Activated CD4-positive, alpha-beta memory T cell treated with anti-CD3 and anti-CD28 coated beads, Interleukin-2, amount 10 ng/mL, durations not matched to agents 7 days and 5 days (primary cell): ENCODE results near the gene ATP6V0E2. TPM values are rescaled to one million over a fixed set of nuclear protein-coding genes. Genes with fewer than 3 reads are reported as not detected.

Experiments
- CTCF ChIA-PET: fragments of 350-600 bp; sonication (Branson Sonifier 250); formaldehyde crosslinking; loops from one replicate; lab custom pipeline; 2021; ENCODE audit warnings: antibody characterized with exemption, inconsistent platforms; lab: Charles Lee
- POLR2A ChIA-PET: fragments of 350-600 bp; sonication (Branson Sonifier 250); formaldehyde crosslinking; loops from one replicate; lab custom pipeline; 2021; ENCODE audit warnings: antibody characterized with exemption; lab: Charles Lee
- DNase-seq: peaks from one replicate; pipeline ENCODE4 v3.0.0-alpha.2; 2020
- H3K27ac Mint-ChIP-seq: one replicate; pipeline ENCODE4 v1.8.0; 2021; ENCODE audit warnings: mild to moderate bottlenecking, mixed read lengths
- H3K27me3 Mint-ChIP-seq: one replicate; pipeline ENCODE4 v1.8.0; 2021; ENCODE audit warnings: mixed read lengths
- H3K36me3 Mint-ChIP-seq: one replicate; pipeline ENCODE4 v1.8.0; 2021; ENCODE audit warnings: low read depth, mixed read lengths
- H3K4me1 Mint-ChIP-seq: one replicate; pipeline ENCODE4 v1.8.0; 2021; ENCODE audit warnings: mixed read lengths
- H3K4me3 Mint-ChIP-seq: one replicate; pipeline ENCODE4 v1.8.0; 2021; ENCODE audit warnings: mild to moderate bottlenecking, mixed read lengths
- H3K9me3 Mint-ChIP-seq: one replicate; pipeline ENCODE4 v1.8.0; 2021; ENCODE audit warnings: mixed read lengths
- total RNA-seq, 2 experiments: library from RNA; stranded (reverse); gene quantifications; one replicate each; pipeline ENCODE4 v1.2.3, GENCODE V29; 2021

Gene ATP6V0E2
- total RNA-seq, 2 experiments from 2014 or later = 48.8 to 52.3 TPM

DNA sequence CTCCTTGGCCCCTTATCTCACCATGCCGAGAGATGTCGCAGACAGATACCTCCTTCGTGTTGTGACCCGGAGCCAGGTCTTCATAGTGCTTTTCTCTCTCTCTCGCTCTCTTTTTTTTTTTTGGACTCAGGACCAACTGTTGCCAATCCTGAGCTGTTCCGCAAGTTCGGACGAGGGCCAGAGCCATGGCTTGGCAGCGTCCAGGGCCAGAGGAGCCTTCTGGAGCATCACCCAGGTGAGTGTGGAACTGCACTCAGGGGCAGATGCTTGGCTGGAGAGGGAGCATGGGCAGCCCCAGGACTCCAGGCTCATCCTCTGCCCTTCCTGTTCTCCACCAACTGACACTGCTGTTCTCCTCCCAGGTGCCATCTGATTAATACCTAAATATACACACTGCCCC lies 27.7 kb upstream of the ATP6V0E2 start:
- H3K27ac Mint-ChIP-seq = no peak overlapping the region
- ChIA-PET POLR2A (interaction anchor here (1.4 kb wide), 1 partner anchor 7 kb away, joined by 3 read pairs; no protein-coding TSS in a partner anchor), CTCF (no interaction called here)
- peaks cover 11% of the 10 kb centered on the region for H3K36me3 Mint-ChIP-seq
- no peaks in the 10 kb centered on the region for H3K9me3 Mint-ChIP-seq
- H3K4me1 Mint-ChIP-seq = peaks cover 2% of the 10 kb centered on the region
- H3K27me3 Mint-ChIP-seq = no peaks in the 10 kb centered on the region
- H3K4me3 Mint-ChIP-seq = no peak overlapping the region
- DNase-seq = no peak

DNA sequence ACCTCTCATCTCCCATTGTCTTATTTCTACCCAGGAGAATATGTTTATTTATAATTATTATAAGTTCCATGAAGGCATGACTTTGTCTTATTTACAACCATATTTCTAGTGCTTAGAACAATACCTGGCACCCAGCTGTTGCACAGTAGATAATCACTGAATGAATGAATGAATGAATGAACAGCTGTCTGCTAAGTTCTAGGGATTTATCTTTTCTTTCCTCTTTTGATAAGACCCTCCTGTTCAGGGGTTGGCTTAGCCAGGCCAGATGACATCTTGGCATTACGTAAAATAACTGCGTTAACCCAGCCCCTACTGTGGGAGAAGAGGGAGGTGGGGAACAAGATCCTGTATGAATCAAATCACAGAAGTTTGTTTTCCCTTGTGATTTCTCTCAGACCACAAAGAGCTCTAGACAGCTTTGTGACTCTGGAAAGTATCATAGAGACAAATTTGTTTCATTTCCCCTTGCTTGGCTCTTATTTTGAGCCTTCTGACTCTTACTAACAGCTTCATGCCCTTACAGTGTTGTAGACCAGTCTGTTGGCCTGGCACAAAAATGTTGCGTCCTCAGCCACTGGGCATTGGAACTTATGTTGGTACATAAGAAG lies 27.2 kb upstream of the ATP6V0E2 start:
- ChIA-PET CTCF (interaction anchor here (0.9 kb wide), 1 partner anchor 15 kb away, joined by 3 read pairs; no protein-coding TSS in a partner anchor), POLR2A (interaction anchor here (0.9 to 1.4 kb wide), 2 partner anchors 8 to 19 kb away, joined by 3 read pairs; no protein-coding TSS in a partner anchor)
- H3K9me3 Mint-ChIP-seq = no peaks in the 10 kb centered on the region
- H3K4me1 Mint-ChIP-seq = peaks cover 2% of the 10 kb centered on the region
- no peak for DNase-seq
- H3K36me3 Mint-ChIP-seq = peaks cover 11% of the 10 kb centered on the region
- H3K4me3 Mint-ChIP-seq = no peak overlapping the region
- H3K27me3 Mint-ChIP-seq = no peaks in the 10 kb centered on the region
- H3K27ac Mint-ChIP-seq = no peak overlapping the region

DNA sequence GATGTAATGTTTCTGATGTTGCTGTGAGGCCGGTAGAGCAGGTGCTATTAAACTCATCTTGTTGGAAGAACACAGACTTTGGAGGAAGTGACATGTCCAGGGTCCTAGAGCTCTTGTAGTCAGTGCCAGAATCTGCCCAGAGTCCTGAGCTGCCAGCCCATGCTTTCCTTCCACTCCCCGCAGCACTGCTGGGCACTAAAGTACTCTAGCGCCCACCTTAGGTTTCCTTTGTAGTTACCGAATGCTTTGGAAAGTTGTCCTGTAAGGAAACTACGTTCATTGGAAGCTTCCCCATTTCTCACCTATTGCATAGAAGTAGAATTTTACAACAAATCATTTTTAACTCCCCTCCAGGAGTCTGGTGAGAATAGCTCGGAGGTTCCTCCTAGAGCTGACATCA lies 24.6 kb upstream of the ATP6V0E2 start:
- H3K27me3 Mint-ChIP-seq = no peaks in the 10 kb centered on the region
- peaks cover 2% of the 10 kb centered on the region for H3K4me1 Mint-ChIP-seq
- ChIA-PET CTCF (interaction anchor here (1.1 to 1.9 kb wide), 4 partner anchors 10 to 34 kb away, joined by 3 to 8 read pairs (median 4); partner anchors contain the start of gene ZNF862), POLR2A (interaction anchor here (0.6 to 2.5 kb wide), 4 partner anchors 10 to 1162 kb away, joined by 3 to 10 read pairs (median 8); no protein-coding TSS in a partner anchor)
- peaks cover 18% of the 10 kb centered on the region for H3K36me3 Mint-ChIP-seq
- H3K9me3 Mint-ChIP-seq = no peaks in the 10 kb centered on the region
- no peak overlapping the region for H3K27ac Mint-ChIP-seq
- DNase-seq = no peak
- no peak overlapping the region for H3K4me3 Mint-ChIP-seq

DNA sequence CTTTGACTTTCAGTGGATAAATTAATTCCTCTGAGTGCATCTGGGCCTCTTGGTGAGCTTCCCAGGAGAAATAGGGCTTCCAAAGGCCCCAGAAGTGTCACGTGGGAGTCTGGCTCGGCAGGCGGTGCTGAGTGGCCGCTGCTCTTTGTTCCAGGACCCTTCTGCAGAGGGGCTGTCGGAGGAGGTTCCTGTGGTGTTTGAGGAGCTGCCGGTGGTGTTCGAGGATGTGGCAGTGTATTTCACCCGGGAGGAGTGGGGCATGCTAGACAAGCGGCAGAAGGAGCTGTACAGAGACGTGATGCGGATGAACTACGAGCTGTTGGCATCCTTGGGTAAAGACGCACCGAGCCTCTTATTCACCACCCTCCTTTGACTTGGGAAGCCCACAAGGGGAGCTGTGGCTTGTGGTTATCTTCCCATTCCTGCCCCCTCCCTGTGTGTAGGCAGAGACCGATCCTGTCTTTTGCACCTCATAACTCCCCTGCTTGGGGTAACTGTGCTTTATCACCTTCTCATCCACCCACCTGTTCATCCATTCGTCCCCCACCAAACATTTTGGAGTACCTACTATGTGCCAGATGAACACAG lies 23.7 kb upstream of the ATP6V0E2 start:
- no peak for DNase-seq
- Mint-ChIP-seq H3K27me3 (no peaks in the 10 kb centered on the region), H3K4me3 (no peak overlapping the region), H3K4me1 (peaks cover 11% of the 10 kb centered on the region), H3K27ac (no peak overlapping the region), H3K9me3 (no peaks in the 10 kb centered on the region), H3K36me3 (peaks cover 19% of the 10 kb centered on the region)
- POLR2A ChIA-PET = interaction anchor here (1.5 to 2.5 kb wide), 3 partner anchors 11 to 22 kb away, joined by 8 to 10 read pairs (median 8); no protein-coding TSS in a partner anchor
- CTCF ChIA-PET = interaction anchor here (0.7 to 1.9 kb wide), 3 partner anchors 11 to 12 kb away, joined by 3 to 8 read pairs (median 4); partner anchors contain the start of gene ZNF862

DNA sequence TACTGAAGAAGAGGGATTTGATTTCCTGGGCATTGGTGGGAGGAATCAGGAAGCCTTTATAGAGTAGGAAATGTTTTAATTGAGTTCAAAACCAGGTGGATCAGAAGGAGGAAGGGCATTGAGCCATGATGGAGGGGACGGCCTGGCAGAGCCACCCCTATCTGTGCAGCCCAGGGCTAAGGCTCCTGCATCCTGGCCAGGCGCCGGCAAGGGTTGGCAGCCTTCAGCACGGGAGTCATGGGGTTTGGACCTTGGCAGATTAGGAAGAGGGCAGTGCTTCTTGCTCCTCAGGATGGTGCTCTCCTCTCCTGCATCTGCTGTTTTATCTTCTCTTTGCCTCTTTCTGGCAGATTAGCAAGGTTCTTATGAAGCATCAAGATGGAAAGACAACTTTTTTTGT lies 23.1 kb upstream of the ATP6V0E2 start:
- Mint-ChIP-seq H3K9me3 (no peaks in the 10 kb centered on the region), H3K36me3 (peaks cover 19% of the 10 kb centered on the region), H3K4me3 (no peak overlapping the region), H3K27ac (no peak overlapping the region), H3K4me1 (peaks cover 17% of the 10 kb centered on the region), H3K27me3 (no peaks in the 10 kb centered on the region)
- no peak for DNase-seq
- ChIA-PET POLR2A (interaction anchor here (2.1 to 2.5 kb wide), 2 partner anchors 11 to 15 kb away, joined by 8 read pairs; no protein-coding TSS in a partner anchor), CTCF (interaction anchor here (0.7 kb wide), 1 partner anchor 11 kb away, joined by 3 read pairs; no protein-coding TSS in a partner anchor)

DNA sequence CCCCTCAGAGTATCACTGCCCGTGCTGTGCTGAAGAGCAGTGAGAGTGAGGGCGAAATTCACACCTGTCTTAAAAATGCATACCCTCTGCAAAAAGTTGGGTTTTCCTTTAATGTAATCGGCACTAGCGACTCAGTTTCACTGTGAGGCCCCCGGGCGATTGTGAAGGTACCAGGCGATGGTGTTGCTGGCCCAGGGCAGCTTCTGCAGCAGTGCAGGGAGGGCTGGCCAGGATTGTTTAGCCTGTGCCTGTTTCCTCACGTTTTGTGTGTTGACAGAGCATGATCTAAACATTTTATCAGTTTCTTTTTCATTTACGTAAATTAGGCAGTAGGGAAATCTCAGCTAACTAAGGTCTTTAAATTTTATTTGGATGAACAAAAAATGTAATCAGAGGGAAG lies 22.3 kb upstream of the ATP6V0E2 start:
- no peak overlapping the region for H3K27ac Mint-ChIP-seq
- no peak overlapping the region for H3K4me3 Mint-ChIP-seq
- CTCF ChIA-PET = no interaction called here
- DNase-seq = no peak
- POLR2A ChIA-PET = interaction anchor here (1.4 kb wide), 1 partner anchor 12 kb away, joined by 3 read pairs; no protein-coding TSS in a partner anchor
- peaks cover 24% of the 10 kb centered on the region for H3K4me1 Mint-ChIP-seq
- peaks cover 13% of the 10 kb centered on the region for H3K36me3 Mint-ChIP-seq
- no peaks in the 10 kb centered on the region for H3K9me3 Mint-ChIP-seq
- no peaks in the 10 kb centered on the region for H3K27me3 Mint-ChIP-seq

DNA sequence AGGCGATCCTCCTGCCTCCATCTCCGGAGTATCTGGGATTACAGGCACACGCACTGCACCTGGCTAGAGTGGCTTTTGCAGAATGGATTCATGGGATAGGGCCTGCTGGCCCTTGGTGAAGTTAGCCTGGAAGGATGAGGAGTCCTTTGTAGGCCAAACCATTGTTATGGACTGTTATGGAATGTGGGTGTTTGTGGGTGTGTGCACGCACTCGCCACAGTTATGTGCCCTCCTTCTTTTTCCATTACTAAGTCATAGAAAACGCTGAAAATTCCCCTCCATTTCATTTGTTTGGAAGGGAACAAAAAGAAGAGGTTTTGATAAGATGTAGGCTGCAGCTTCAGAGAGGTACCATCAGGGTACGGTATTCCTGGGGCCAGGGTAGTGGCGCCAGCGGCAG lies 20.6 kb upstream of the ATP6V0E2 start:
- no peak overlapping the region for H3K27ac Mint-ChIP-seq
- no peak overlapping the region for H3K4me3 Mint-ChIP-seq
- POLR2A ChIA-PET = interaction anchor here (2.3 kb wide), 1 partner anchor 13 kb away, joined by 6 read pairs; no protein-coding TSS in a partner anchor
- CTCF ChIA-PET = no interaction called here
- no peaks in the 10 kb centered on the region for H3K9me3 Mint-ChIP-seq
- peaks cover 13% of the 10 kb centered on the region for H3K36me3 Mint-ChIP-seq
- H3K27me3 Mint-ChIP-seq = no peaks in the 10 kb centered on the region
- DNase-seq = no peak
- peaks cover 39% of the 10 kb centered on the region for H3K4me1 Mint-ChIP-seq

DNA sequence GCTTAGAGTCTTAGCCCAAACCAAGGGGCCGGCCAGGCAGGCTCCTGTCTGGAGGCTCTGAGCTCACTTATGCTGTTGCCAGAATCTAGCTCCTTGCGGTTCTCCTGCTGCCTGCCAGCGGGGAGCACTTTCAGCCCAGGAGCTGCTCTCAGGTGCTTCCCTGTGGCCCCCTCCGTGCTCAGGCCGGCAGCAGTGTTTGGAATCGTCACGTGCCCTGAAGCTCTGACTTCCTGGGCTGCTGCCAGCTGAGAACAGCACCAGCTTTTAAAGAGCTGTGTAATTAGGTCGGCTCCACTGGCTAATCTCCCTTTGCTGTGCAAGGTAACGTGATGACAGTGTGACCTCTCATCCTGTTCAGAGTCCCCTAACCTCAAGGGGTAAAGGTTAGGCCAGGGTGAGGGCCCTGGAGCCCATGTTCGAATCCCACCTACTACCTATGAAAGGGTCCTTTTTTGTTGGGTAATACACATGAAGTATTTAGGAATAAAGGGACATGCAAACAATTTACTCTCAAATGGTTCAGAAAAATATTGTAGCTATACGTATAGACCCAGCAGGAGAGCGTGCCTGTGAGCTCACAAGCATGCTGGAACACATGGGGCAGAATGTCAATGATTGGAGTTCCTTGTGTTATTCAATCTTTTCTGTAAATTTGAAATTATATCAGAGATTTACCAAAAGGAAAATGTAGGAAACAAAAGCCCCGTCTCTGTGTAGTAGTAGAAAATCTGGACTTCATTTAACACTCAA lies 19.0 kb upstream of the ATP6V0E2 start:
- no peaks in the 10 kb centered on the region for H3K9me3 Mint-ChIP-seq
- H3K27ac Mint-ChIP-seq = no peak overlapping the region
- H3K27me3 Mint-ChIP-seq = no peaks in the 10 kb centered on the region
- CTCF ChIA-PET = interaction anchor here (1.1 to 1.9 kb wide), 2 partner anchors 15 to 17 kb away, joined by 4 to 5 read pairs; partner anchors contain the start of gene ZNF862
- POLR2A ChIA-PET = interaction anchor here (0.6 to 2.3 kb wide), 4 partner anchors 11 to 16 kb away, joined by 3 to 8 read pairs (median 6); partner anchors contain the start of gene ZNF862
- no peak for DNase-seq
- H3K36me3 Mint-ChIP-seq = peaks cover 13% of the 10 kb centered on the region
- peaks cover 39% of the 10 kb centered on the region for H3K4me1 Mint-ChIP-seq
- H3K4me3 Mint-ChIP-seq = no peak overlapping the region

DNA sequence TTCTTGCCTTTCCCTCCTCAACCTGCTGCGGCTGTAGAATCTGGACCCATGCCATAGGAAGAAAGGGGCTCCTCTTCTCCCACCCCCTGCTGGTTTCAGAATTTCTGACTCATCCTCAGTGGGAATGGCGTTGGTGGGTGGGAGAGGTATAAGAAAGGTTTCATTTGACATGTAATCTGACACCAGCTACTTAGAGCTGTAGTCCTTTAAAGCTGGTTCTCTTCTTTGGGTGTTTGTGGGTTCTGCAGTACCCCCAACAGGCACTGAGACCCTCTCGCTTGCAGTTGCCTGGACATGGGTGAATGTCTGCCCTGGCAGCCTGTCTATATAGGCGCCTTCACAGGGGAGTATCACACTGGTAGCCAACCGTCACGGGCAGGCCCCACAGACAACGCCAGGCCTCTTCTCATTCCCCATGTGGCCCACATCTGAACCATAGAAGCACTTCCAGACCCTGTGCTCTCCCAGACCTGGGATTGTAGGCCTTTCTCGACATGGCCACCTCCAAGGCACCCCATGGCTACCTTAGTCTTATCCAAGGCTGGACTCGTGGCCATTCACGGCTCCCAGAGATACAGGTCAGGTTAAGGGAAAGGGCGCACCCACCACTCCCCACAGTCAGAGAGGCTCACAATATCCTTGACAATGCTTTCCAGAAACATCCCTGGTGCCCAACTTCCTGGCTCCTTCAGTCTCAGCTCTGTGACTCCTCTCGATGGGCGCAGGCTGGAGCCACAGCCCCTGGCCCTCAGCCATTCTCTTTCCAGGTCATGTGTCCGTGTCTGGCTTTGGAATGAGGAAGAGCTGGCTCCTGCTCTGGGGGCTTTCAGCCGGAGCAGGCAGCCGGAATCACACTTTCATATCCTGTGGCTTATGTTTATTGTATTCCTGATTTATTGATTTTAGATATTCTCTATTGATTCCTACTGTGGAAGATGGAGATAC lies 18.1 kb upstream of the ATP6V0E2 start:
- no peaks in the 10 kb centered on the region for H3K9me3 Mint-ChIP-seq
- no peak overlapping the region for H3K4me3 Mint-ChIP-seq
- CTCF ChIA-PET = interaction anchor here (1.1 to 1.9 kb wide), 2 partner anchors 14 to 17 kb away, joined by 4 to 5 read pairs; partner anchors contain the start of gene ZNF862
- no peak overlapping the region for H3K27ac Mint-ChIP-seq
- POLR2A ChIA-PET = interaction anchor here (0.6 to 2.3 kb wide), 4 partner anchors 10 to 17 kb away, joined by 3 to 7 read pairs (median 6); partner anchors contain the start of gene ZNF862
- H3K4me1 Mint-ChIP-seq = peaks cover 39% of the 10 kb centered on the region
- DNase-seq = no peak
- H3K36me3 Mint-ChIP-seq = peaks cover 13% of the 10 kb centered on the region
- no peaks in the 10 kb centered on the region for H3K27me3 Mint-ChIP-seq

DNA sequence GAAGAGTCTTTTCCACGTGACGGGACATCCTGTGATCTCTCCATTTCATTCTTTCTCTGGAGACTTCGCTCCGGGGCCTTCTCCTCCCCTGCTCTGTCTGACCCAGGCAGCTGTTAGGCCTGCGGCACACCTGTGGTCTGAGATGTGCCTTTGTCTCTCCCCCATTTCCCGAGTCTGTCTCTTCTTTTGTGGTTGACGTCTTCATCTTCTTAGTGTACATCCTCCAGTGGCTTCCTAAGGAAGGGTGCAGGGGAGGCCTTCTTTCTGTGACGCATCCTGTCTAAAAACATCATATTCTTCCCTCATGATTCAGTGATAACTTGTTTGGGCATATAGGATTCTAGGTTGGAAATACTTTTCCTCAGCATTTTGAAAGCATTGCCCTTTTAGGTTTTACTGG lies 17.2 kb upstream of the ATP6V0E2 start:
- H3K4me3 Mint-ChIP-seq = no peak overlapping the region
- CTCF ChIA-PET = interaction anchor here (1.0 kb wide), 1 partner anchor 9 kb away, joined by 3 read pairs; no protein-coding TSS in a partner anchor
- peaks cover 19% of the 10 kb centered on the region for H3K36me3 Mint-ChIP-seq
- H3K27ac Mint-ChIP-seq = peak overlapping the region; percentile 13
- DNase-seq = no peak
- POLR2A ChIA-PET = interaction anchor here (1.4 kb wide), 1 partner anchor 9 kb away, joined by 6 read pairs; no protein-coding TSS in a partner anchor
- H3K4me1 Mint-ChIP-seq = peaks cover 40% of the 10 kb centered on the region
- no peaks in the 10 kb centered on the region for H3K9me3 Mint-ChIP-seq
- H3K27me3 Mint-ChIP-seq = no peaks in the 10 kb centered on the region

DNA sequence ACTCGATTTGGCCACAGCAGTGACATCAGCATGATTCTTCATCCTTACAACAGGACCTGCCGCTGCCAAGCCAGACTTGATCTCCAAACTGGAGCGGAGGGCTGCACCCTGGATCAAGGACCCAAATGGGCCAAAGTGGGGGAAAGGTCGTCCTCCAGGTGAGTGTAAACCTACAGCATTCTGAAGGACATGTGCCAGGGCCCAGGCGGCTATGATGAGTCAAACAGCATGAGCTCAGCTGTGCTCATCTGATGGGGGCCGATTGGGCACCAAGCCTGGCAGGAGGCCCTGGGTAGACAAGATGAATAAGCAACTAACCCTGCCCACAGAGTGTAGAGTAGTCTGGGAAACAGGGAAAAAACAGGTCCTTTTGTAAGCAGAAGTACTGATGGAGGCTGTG lies 14.4 kb upstream of the ATP6V0E2 start:
- H3K27ac Mint-ChIP-seq = no peak overlapping the region
- no peaks in the 10 kb centered on the region for H3K27me3 Mint-ChIP-seq
- ChIA-PET POLR2A (no interaction called here), CTCF (interaction anchor here (1.5 kb wide), 1 partner anchor 11 kb away, joined by 3 read pairs; no protein-coding TSS in a partner anchor)
- peaks cover 55% of the 10 kb centered on the region for H3K4me1 Mint-ChIP-seq
- H3K9me3 Mint-ChIP-seq = no peaks in the 10 kb centered on the region
- peaks cover 23% of the 10 kb centered on the region for H3K36me3 Mint-ChIP-seq
- no peak overlapping the region for H3K4me3 Mint-ChIP-seq
- no peak for DNase-seq
